Measurements from ENCODE around the gene BAX.

BAX gene

DNA sequence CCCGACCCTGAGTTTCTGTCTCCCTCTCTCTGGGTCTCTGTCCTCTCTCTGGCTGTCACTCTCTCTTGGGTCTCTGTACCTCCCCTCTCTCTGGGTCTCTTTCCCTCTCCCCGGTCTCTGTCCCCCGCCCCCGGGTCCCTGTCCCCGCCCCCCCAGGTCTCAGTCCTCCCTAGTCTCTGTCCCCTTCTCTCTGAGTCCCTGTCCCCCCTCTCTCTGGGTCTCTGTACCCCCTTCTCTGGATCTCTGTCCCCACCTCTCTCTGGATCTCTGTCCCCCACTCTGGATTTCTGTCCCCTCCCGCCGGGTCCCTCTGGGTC lies 8.1 kb downstream of the BAX start:
- Histone ChIP-seq H3K9me3 (replicated peaks in 1 of 11) (no peaks in the 10 kb centered on the region), H3K36me3 (peaks cover 25 to 52% (median 45%) of the 10 kb centered on the region in 11 experiments), H3K27ac (peak overlapping the region; percentile 91 to 99 (median 96)), H3K4me3 (peak overlapping the region in 9 of 10 experiments; percentile 11 to 59 (median 39); a peak in 11 of 20 replicates), H3K9ac (peak overlapping the region; percentile 80 to 99 (median 87)), H3K4me1 (peaks cover 53 to 83% (median 70%) of the 10 kb centered on the region in 10 experiments), H3K27me3 (no peaks in the 10 kb centered on the region), H3K4me2 (peak overlapping the region; percentile 80 to 100 (median 90)), H4K20me1 (peaks cover 23 to 31% (median 26%) of the 10 kb centered on the region in 11 experiments; a peak in 21 of 22 replicates)
- no peak for TF ChIP-seq Cebpa-rat (IDR thresholded peaks at IDR 0.05)

- Histone ChIP-seq H4K20me1 (peaks cover 23 to 39% (median 32%) of the 10 kb centered on the region in 11 experiments; a peak in 21 of 22 replicates), H3K4me3 (peak overlapping the region; percentile 42 to 68 (median 54); a peak in 18 of 20 replicates), H3K4me1 (peaks cover 58 to 86% (median 72%) of the 10 kb centered on the region in 10 experiments), H3K9me3 (replicated peaks in 1 of 11) (no peaks in the 10 kb centered on the region), H3K9ac (peak overlapping the region; percentile 80 to 99 (median 87)), H3K27ac (peak overlapping the region; percentile 91 to 99 (median 96)), H3K4me2 (peak overlapping the region; percentile 80 to 98 (median 92)), H3K27me3 (no peaks in the 10 kb centered on the region), H3K36me3 (peaks cover 23 to 52% (median 43%) of the 10 kb centered on the region in 11 experiments)
- TF ChIP-seq Cebpa-rat (IDR thresholded peaks at IDR 0.05) = no peak
Measured at GRCh38 chr19:48963371-48964204, 8.9 kb downstream of the BAX start.

DNA sequence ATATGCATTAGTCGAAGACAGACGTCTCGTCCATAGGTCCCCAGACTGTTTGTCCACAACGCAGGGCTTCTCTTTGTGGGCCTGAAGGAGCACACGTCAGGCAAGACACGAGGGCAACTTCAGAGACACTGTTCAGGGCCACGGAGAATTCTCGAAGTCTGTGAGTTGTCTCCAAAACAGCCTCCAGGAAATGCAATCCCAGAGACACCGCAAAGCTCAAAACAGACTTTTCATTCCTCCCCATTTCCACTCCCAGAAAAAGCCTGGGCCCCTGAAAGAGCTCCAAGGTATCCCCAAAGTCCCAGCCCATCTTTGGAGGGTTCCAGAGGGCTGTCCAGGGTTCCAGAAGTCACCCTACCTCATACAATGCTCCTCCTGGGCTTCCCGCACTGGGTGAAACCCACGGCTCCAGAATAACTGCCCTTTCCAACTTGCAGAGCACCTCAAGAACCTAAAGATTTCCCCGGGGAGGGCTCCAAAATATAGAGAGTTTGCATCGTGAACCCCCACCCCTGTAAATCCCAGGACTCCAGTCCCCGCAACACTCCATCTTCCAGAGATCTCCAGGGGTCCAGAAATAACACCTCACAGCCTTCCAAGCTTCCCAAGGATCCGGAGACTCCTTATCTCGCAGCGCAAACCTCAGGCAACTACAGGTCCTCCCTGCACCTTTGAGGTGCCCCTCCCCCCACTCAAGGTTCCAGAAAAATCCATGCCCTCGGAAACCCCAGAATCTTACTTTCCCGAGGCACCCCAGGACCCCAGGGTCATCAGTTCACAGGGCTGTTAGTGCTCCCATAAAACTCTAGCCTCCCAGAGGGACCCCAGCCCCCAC lies 9.7 kb downstream of the BAX start:
- no peaks in the 10 kb centered on the region for H3K27me3 ChIP-seq
- peaks cover 28 to 55% (median 49%) of the 10 kb centered on the region in 11 experiments for H3K36me3 ChIP-seq
- H3K9me3 ChIP-seq (replicated peaks in 1 of 11) = no peaks in the 10 kb centered on the region
- H4K20me1 ChIP-seq = peaks cover 23 to 43% (median 36%) of the 10 kb centered on the region in 11 experiments; a peak in 21 of 22 replicates
- TF ChIP-seq Cebpa-rat (IDR thresholded peaks at IDR 0.05) = no peak
- H3K27ac ChIP-seq = peak overlapping the region; percentile 91 to 99 (median 96)
- H3K4me1 ChIP-seq = peaks cover 58 to 86% (median 72%) of the 10 kb centered on the region in 10 experiments
- peak overlapping the region; percentile 42 to 68 (median 54) for H3K4me3 ChIP-seq
- H3K4me2 ChIP-seq = peak overlapping the region; percentile 80 to 98 (median 92)
- H3K9ac ChIP-seq = peak overlapping the region; percentile 80 to 99 (median 87)

- H3K4me3 ChIP-seq = peak within 1 kb of the TSS; percentile 75 to 97 (median 88)
Measured at GRCh38 chr19:48965040-48965805, 10.5 kb downstream of the BAX start, which contains the start of gene FTL. TSS of gene FTL (plus strand) at chr19:48965309. CDS start at chr19:48965508, 199 bp downstream.

GRCh38 chr19:48965806-48966540 lies 11.3 kb downstream of the BAX start:
- H3K27ac ChIP-seq = peak overlapping the region; percentile 72 to 97 (median 94)
- H3K4me3 ChIP-seq = peak overlapping the region; percentile 75 to 97 (median 88)
- no peak for TF ChIP-seq Cebpa-rat (IDR thresholded peaks at IDR 0.05)
- no peaks in the 10 kb centered on the region for H3K9me3 ChIP-seq (replicated peaks in 1 of 11)
- H4K20me1 ChIP-seq = peaks cover 23 to 58% (median 45%) of the 10 kb centered on the region in 11 experiments; a peak in 21 of 22 replicates
- peaks cover 41 to 58% (median 51%) of the 10 kb centered on the region in 11 experiments for H3K36me3 ChIP-seq
- peak overlapping the region; percentile 90 to 99 (median 96) for H3K9ac ChIP-seq
- no peaks in the 10 kb centered on the region for H3K27me3 ChIP-seq
- peaks cover 69 to 86% (median 78%) of the 10 kb centered on the region in 10 experiments for H3K4me1 ChIP-seq
- H3K4me2 ChIP-seq = peak overlapping the region; percentile 86 to 98 (median 94)

More at GRCh38 chr19:48965040-48965805, 10.5 kb downstream of the BAX start, which contains the start of gene FTL:
- peak in 5 of 11 experiments; percentile 20 to 72 (median 35); a peak in 4 of 22 replicates for TF ChIP-seq Cebpa-rat (IDR thresholded peaks at IDR 0.05)
- H3K27me3 ChIP-seq = no peaks in the 10 kb centered on the region
- peak within 1 kb of the TSS; percentile 88 to 98 (median 96) for H3K4me2 ChIP-seq
- peak within 1 kb of the TSS; percentile 90 to 99 (median 96) for H3K9ac ChIP-seq
- H3K36me3 ChIP-seq = peaks cover 35 to 59% (median 50%) of the 10 kb centered on the region in 11 experiments
- H3K4me1 ChIP-seq = peaks cover 62 to 86% (median 73%) of the 10 kb centered on the region in 10 experiments
- H4K20me1 ChIP-seq = peaks cover 23 to 51% (median 40%) of the 10 kb centered on the region in 11 experiments; a peak in 21 of 22 replicates
- H3K27ac ChIP-seq = peak within 1 kb of the TSS; percentile 91 to 99 (median 96)
- H3K9me3 ChIP-seq (replicated peaks in 1 of 11) = no peaks in the 10 kb centered on the region

GRCh38 chr19:48966541-48967345 lies 12.1 kb downstream of the BAX start:
- peak overlapping the region; percentile 90 to 99 (median 96) for H3K9ac ChIP-seq
- no peaks in the 10 kb centered on the region for H3K9me3 ChIP-seq (replicated peaks in 1 of 11)
- H3K27me3 ChIP-seq = no peaks in the 10 kb centered on the region
- peak overlapping the region; percentile 72 to 97 (median 94) for H3K27ac ChIP-seq
- peaks cover 45 to 59% (median 54%) of the 10 kb centered on the region in 11 experiments for H3K36me3 ChIP-seq
- peak overlapping the region; percentile 86 to 98 (median 94) for H3K4me2 ChIP-seq
- peak overlapping the region; percentile 75 to 97 (median 88) for H3K4me3 ChIP-seq
- H3K4me1 ChIP-seq = peaks cover 62 to 81% (median 70%) of the 10 kb centered on the region in 10 experiments
- TF ChIP-seq Cebpa-rat (IDR thresholded peaks at IDR 0.05) = no peak
- H4K20me1 ChIP-seq = peaks cover 23 to 63% (median 45%) of the 10 kb centered on the region in 11 experiments; a peak in 21 of 22 replicates

All from BLaER1 treated with 17β-estradiol and CSF1 and Interleukin-3, amounts not matched to agents 10 nM and 100 nM (cell line).